Endodermal cell (in vitro differentiated cells): Measurements from ENCODE around the gene EFHD1. TPM values are rescaled to one million over a fixed set of nuclear protein-coding genes. Genes with fewer than 3 reads are reported as not detected.

Experiments
- DNase-seq: peaks from one replicate; pipeline ENCODE4 v3.0.0-alpha.2; 2017
- H3K27ac ChIP-seq: 2 replicates; pipeline ENCODE4 v1.5.1; 2013; ENCODE audit warnings: mild to moderate bottlenecking, low read depth, low read length, moderate library complexity
- H3K27me3 ChIP-seq: 2 replicates; pipeline ENCODE4 v1.6.1; 2013; ENCODE audit warnings: mild to moderate bottlenecking, low read length, moderate library complexity; ENCODE audit not compliant: insufficient read depth, control insufficient read depth, poor library complexity, severe bottlenecking
- H3K36me3 ChIP-seq: 2 replicates; pipeline ENCODE4 v1.7.0; 2013; ENCODE audit warnings: mild to moderate bottlenecking, low read length, moderate library complexity; ENCODE audit not compliant: control insufficient read depth, insufficient read depth
- H3K4me1 ChIP-seq: one replicate; pipeline ENCODE4 v1.7.0; 2013; ENCODE audit warnings: low read length; ENCODE audit not compliant: control insufficient read depth, insufficient read depth
- H3K4me3 ChIP-seq: 2 replicates; pipeline ENCODE4 v1.5.1; 2013; ENCODE audit warnings: mild to moderate bottlenecking, low read length, moderate library complexity
- H3K9ac ChIP-seq: 2 replicates; pipeline ENCODE4 v1.6.1; 2013; ENCODE audit warnings: mild to moderate bottlenecking, low read length, moderate library complexity; ENCODE audit not compliant: poor library complexity, severe bottlenecking; ENCODE audit errors: extremely low read depth
- H3K9me3 ChIP-seq: 2 replicates; pipeline ENCODE4 v1.6.1; 2013; ENCODE audit warnings: mild to moderate bottlenecking, low read length, moderate library complexity; ENCODE audit not compliant: control insufficient read depth
- H3K27ac Mint-ChIP-seq: 2 replicates; pipeline ENCODE4 v1.8.0; 2020; ENCODE audit warnings: mixed read lengths
- H3K27me3 Mint-ChIP-seq: 2 replicates; pipeline ENCODE4 v1.8.0; 2021; ENCODE audit warnings: mild to moderate bottlenecking, mixed read lengths; ENCODE audit not compliant: insufficient read depth
- H3K36me3 Mint-ChIP-seq: 2 replicates; pipeline ENCODE4 v1.8.0; 2020; ENCODE audit warnings: low read depth, mixed read lengths
- H3K4me1 Mint-ChIP-seq: 2 replicates; pipeline ENCODE4 v1.8.0; 2020; ENCODE audit warnings: mixed read lengths
- H3K4me3 Mint-ChIP-seq: 2 replicates; pipeline ENCODE4 v1.8.0; 2020; ENCODE audit warnings: mild to moderate bottlenecking, moderate library complexity, mixed read lengths
- H3K9me3 Mint-ChIP-seq: 2 replicates; pipeline ENCODE4 v1.8.0; 2020; ENCODE audit warnings: mild to moderate bottlenecking, mixed read lengths
- WGBS, 2 experiments: methylation state at CpG; one replicate each; pipeline versions ENCODE4 v1.1.5 to v1.1.7; 2013; ENCODE audit warnings: missing lambda C conversion rate in 2 of 2, mixed read lengths in 1 of 2; ENCODE audit not compliant: insufficient coverage in 1 of 2, insufficient read length in 1 of 2; 5-methylcytosine and 5-hydroxymethylcytosine counted together
- total RNA-seq, 2 donors: library from RNA; stranded (reverse); fragmentation: NEBNext Ultra II Directional in 1 of 2; extraction: Animal tissue kit (Norgen Biotek cat#: 25700) in 1 of 2; gene quantifications; 2 replicates in 1 of 2; 3 replicates in 1 of 2; pipeline ENCODE4 v1.2.1, GENCODE V29; 2021
- TF ChIP-seq, protein P1 (sequence below): fragments of 200-600 bp; sonication (generic); conservative IDR thresholded peaks from 2 replicates; pipeline ENCODE4 v1.5.0; 2021; ENCODE audit warnings: antibody characterized with exemption, mild to moderate bottlenecking

The EFHD1 gene
- total RNA-seq, 2 donors from 2014 or later: 6.8 to 12.5 TPM

DNA sequence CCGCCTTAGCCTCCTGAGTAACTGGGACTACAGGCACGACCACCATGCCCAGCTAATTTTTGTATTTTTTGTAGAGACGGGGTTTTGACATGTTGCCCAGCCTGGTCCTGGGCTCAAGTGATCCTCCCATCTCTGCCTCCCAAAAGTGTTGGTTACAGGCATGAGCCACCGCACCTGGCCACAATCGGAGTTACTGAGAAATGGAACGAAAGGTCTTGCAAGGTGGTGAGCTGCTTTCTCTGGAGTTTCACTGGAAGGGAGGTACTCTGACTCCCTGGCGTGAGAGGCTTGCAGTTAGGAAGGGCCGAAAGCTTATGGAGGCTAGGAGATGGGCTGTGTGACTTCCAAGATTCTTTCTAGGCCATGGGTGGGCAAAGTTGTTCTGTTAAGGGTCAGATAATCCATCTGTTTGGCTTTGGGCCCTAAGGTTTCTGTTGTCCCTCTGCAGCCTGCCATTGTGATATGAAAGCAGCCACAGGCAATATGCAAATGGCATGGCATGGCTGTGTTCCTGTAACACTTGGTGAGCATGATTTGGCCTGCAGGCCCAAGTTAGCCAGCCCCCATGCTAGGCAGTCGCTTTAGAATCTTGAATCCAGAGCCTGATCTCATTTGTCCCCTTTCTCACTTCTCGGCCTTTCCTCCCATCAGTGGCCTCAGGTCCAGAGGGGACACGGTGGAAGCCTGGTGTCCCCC is 7.9 kb downstream of the EFHD1 start:
- Histone ChIP-seq H3K9me3 (no peaks in the 10 kb centered on the region), H3K4me1 (no peaks in the 10 kb centered on the region), H3K9ac (no peak overlapping the region), H3K27me3 (peaks cover 35% of the 10 kb centered on the region), H3K27ac (no peak overlapping the region), H3K36me3 (no peaks in the 10 kb centered on the region), H3K4me3 (no peak overlapping the region)
- 90 to 93% methylated on average over 8 to 11 of the region's 11 CpGs for WGBS, 2 experiments
- Mint-ChIP-seq H3K9me3 (no peaks in the 10 kb centered on the region), H3K36me3 (no peaks in the 10 kb centered on the region), H3K27ac (no peak overlapping the region), H3K27me3 (peaks cover 38% of the 10 kb centered on the region), H3K4me3 (no peak overlapping the region), H3K4me1 (no peaks in the 10 kb centered on the region)
- TF ChIP-seq, protein P1, sequence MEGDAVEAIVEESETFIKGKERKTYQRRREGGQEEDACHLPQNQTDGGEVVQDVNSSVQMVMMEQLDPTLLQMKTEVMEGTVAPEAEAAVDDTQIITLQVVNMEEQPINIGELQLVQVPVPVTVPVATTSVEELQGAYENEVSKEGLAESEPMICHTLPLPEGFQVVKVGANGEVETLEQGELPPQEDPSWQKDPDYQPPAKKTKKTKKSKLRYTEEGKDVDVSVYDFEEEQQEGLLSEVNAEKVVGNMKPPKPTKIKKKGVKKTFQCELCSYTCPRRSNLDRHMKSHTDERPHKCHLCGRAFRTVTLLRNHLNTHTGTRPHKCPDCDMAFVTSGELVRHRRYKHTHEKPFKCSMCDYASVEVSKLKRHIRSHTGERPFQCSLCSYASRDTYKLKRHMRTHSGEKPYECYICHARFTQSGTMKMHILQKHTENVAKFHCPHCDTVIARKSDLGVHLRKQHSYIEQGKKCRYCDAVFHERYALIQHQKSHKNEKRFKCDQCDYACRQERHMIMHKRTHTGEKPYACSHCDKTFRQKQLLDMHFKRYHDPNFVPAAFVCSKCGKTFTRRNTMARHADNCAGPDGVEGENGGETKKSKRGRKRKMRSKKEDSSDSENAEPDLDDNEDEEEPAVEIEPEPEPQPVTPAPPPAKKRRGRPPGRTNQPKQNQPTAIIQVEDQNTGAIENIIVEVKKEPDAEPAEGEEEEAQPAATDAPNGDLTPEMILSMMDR: no peak
- no peak for DNase-seq

DNA sequence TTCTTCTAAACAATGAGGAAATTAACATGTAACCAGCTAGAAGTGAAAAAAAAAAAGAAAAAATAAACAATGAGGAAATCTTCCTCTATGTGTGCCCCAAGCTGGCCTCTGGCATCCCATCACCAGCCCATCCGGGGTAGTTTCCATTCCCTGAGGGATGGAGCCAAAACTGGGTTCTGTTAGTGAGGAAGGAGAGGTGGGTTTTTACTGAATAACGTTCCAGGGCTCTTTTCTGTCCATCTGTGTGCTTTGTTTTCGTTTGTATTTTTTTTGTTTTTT is 9.7 kb downstream of the EFHD1 start:
- H3K36me3 ChIP-seq: no peaks in the 10 kb centered on the region
- 78 to 100% methylated on average over 2 to 3 of the region's 3 CpGs for WGBS, 2 experiments
- no peaks in the 10 kb centered on the region for H3K9me3 Mint-ChIP-seq
- H3K9me3 ChIP-seq: no peaks in the 10 kb centered on the region
- H3K4me3 Mint-ChIP-seq: no peak overlapping the region
- H3K27me3 Mint-ChIP-seq: peaks cover 20% of the 10 kb centered on the region
- H3K4me1 Mint-ChIP-seq: no peaks in the 10 kb centered on the region
- DNase-seq: no peak
- no peak overlapping the region for H3K9ac ChIP-seq
- H3K4me3 ChIP-seq: no peak overlapping the region
- no peak overlapping the region for H3K27ac Mint-ChIP-seq
- TF ChIP-seq, protein P1: no peak
- H3K27ac ChIP-seq: no peak overlapping the region
- H3K4me1 ChIP-seq: no peaks in the 10 kb centered on the region
- peaks cover 20% of the 10 kb centered on the region for H3K27me3 ChIP-seq
- H3K36me3 Mint-ChIP-seq: no peaks in the 10 kb centered on the region

DNA sequence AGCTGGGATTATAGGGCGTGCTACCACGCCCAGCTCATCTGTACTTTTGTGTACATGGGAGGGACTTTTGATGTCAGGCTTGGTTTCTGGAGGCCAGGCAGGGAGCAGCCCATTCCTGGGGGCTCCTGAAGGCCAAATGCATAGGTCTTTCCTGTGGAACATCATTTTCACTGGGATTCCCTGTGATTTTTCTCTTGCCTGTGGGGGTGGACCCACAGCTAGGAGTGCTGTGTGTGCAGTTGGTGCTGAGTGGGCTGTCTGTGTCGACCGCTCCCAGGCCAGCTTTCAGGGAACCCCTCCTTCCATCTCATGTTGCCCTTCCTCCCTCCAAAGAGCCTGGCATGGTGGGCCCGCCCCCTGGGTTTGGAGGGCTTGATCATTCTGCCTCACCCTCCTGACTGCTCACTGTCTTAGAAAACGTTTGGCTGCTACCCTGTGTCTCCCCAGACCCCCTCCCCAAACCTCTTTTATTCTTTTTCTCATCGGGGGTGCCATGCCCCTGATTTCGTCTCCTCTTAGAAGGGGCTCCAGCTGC is 10.5 kb downstream of the EFHD1 start:
- Mint-ChIP-seq H3K4me3 (no peak overlapping the region), H3K4me1 (no peaks in the 10 kb centered on the region), H3K9me3 (no peaks in the 10 kb centered on the region), H3K27ac (no peak overlapping the region), H3K27me3 (peaks cover 12% of the 10 kb centered on the region), H3K36me3 (no peaks in the 10 kb centered on the region)
- no peak overlapping the region for H3K9ac ChIP-seq
- no peaks in the 10 kb centered on the region for H3K36me3 ChIP-seq
- peaks cover 12% of the 10 kb centered on the region for H3K27me3 ChIP-seq
- no peak overlapping the region for H3K27ac ChIP-seq
- WGBS, 2 experiments: 83 to 85% methylated on average over 7 to 8 of the region's 8 CpGs
- H3K4me3 ChIP-seq: no peak overlapping the region
- DNase-seq: no peak
- H3K4me1 ChIP-seq: no peaks in the 10 kb centered on the region
- H3K9me3 ChIP-seq: no peaks in the 10 kb centered on the region
- TF ChIP-seq, protein P1: no peak
